Erythroblast (primary cell): ENCODE measurements around the gene RHOJ.
A peak's percentile ranks its signal among the peaks of the same experiment; 100 is the strongest.
"Not testable (repeated sequence)": the region's sequence is repeated elsewhere in the genome, so short reads cannot be mapped to it uniquely, and the experiment has no call there.

ENCODE experiments used
- DNase-seq, 2 experiments: peaks; one replicate each; lab custom pipeline; 2025; lab: John Stamatoyannopoulos, UW
- GATA1 ChIP-seq: IDR thresholded peaks from 2 replicates; pipeline ENCODE4 v1.6.1; 2011; ENCODE audit warnings: low read depth, mild to moderate bottlenecking, control low read depth, low read length, moderate library complexity
- POLR2A ChIP-seq: IDR thresholded peaks from 2 replicates; pipeline ENCODE4 v1.6.1; 2011; ENCODE audit warnings: mild to moderate bottlenecking, low read length

The RHOJ gene

DNA sequence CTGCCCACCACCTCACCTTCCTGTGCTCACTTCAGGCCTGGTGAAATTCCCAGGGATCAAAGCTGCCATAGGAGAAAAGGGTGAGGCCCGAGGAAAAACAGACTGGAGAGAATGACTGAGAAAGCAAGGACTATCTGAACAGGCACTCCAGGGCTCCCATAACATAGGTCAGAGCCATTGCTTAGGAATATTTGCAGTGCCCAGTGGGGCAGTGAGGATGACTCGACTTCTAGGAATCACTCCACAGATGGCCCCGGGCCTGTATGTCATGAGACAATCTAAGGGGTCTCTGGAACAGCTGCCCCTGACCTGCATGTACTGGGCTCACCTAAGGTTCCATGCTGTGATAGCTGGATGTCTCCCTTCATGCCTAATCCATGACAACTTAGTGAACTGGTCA is 62.9 kb downstream of the RHOJ start:
- TF ChIP-seq POLR2A (no peak), GATA1 (no peak)
- DNase-seq, result no peak

DNA sequence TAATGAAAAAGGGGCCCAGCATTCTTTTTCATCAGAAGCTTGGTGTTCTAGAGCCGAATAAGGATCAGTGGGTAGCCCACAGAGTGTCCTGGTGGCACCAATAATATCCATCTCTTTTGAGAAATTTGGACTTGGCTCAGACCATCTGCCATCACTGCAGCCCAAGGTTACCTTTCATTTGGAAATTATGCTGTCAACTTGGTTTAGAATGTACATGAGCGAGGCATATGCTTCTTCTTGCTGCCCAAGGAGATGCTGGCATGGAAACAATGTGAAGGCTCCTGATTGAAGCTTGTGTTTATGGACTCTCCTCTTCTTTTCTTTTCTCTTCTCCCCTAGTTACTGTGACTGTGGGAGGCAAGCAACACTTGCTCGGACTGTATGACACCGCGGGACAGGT is 64.5 kb downstream of the RHOJ start:
- no peak for DNase-seq
- no peak for TF ChIP-seq POLR2A
- TF ChIP-seq GATA1, result no peak

DNA sequence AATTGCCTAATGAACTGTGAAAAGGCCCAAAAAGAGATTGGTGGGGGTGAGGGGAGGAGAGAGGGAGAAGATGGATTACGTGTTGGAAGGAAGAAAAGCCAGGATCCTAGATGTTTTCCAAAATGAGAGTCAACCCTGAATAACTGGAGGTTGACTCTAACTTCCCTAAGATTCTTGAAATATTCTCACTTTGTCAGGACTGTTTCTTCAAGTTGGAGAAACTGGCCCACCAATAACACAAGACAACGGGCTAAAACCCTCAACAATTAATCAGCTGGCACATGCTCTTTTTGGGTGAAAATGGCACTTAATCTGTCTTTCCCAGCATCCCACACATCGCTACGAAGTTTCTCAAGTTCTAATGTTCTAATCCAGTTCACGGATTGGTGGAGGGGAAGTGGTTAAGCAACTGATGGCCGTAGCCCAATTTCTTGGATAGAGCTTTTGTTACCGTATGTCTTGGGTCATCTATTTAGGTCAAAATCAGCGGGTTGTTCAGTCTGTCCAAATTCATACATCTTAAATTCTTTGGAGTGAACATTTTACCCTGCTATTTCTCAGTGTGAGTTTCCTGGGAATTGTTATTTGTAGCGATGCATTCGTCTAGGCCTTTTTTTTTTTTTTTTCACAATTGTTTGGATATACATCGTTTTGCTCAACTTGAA is 65.5 kb downstream of the RHOJ start:
- DNase-seq, result no peak

DNA sequence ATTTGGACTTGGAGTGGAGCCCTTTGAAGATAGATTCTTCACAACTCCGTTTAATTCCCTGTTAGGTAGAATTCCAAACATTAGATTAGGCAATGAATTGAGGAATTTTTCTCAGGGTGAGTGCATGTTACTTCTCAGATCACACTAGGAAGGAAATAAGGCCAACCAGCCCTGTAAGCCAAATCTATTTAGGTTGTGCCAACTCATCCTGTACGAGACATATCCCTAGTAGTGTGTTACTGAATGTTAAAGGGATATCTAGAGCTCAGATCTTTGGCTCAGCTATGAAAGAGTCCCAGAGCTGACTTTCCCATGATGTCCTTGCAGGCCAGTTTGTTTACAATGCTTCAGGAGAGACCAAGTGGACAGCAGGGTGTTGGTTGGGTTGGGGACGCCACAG is 68.9 kb downstream of the RHOJ start:
- no peak for DNase-seq
- no peak for TF ChIP-seq POLR2A
- TF ChIP-seq GATA1, result no peak

More for the DNA sequence above, 65.5 kb downstream of the RHOJ start:
- TF ChIP-seq GATA1, result no peak
- no peak for TF ChIP-seq POLR2A

DNA sequence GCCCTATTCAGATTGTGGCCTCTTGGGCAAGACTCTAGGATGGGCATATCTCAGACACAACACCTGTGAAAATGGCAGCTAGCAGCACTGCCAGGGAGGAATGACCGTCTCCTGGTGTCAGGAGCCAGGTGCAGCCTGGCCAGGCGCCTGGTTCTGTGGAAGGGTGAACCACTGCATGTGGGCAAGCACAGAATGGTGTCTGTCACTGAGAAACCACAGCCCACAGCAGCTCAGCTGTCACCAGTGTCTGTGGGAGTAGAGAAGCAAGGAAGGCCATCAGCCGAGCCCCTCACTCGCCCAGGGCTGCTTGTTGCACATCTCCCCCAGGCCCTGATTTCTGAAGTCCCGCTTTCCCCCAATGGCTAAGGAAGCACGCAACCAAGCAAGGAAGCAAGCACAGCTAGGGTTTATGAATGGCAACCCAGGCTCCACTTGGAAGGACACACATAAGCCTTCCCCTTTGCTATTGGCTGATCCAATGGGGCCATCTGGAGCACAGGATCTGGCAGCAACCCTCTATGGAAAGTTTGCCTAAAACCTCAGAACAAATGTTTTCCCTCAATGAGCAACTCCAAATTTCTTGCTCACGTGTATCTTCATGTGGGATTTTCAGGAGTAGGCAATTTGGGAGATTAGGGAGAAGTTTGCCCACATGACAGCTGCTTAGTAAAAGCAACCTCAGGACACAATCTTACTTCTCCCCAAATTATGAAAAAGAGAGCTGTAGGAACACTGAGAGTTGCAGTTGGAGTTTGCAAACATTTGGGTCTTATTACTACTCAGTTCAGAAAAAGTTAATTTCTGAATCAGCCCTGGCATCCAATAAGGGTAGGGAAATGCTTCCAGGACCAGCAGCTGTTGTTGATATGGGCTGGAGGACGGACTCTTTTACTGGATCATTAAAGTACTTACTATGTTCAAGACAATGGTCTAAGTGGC is 69.7 kb downstream of the RHOJ start:
- DNase-seq, result no peak
- no peak for TF ChIP-seq GATA1
- no peak for TF ChIP-seq POLR2A

DNA sequence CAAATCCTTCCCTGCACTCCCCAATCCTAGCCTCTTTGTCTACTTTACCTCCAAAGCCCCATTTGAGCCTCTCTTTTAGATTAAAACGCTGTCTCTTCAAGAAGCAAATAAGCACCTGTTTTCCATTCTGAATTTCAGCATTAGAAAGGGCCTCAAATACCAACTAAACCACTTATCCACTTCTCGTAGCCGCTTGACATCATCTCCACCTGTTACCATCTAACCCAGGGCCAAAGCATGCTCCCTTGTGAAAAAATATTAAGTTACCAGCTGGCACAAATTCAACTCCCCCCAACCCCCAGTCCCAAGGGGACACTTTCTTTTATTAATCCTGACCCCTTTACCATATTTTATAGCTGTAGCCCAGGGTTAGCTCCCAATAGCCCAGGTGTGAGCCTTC is 71.4 kb downstream of the RHOJ start:
- DNase-seq, result no peak
- TF ChIP-seq GATA1 (no peak), POLR2A (no peak)

DNA sequence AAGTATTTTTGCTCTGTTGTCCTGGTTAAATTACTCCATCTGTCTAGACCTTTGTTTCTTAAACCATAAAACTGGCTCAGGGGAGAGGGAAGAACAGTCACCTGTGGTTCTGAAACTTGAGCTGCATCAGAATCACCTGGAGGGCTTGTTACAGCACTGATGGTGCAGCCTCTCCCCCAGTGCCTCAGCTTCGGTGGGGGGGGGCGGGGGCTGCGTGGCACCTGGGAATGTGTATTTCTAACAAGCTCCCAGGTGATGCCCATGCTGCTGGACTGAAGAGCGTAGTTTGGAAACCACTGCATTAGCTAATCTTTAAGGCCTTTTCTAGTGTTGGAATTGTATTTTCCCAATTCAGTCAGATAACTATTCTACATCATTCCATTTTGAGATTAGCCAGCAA is 71.8 kb downstream of the RHOJ start:
- no peak for DNase-seq
- TF ChIP-seq GATA1 (no peak), POLR2A (no peak)

DNA sequence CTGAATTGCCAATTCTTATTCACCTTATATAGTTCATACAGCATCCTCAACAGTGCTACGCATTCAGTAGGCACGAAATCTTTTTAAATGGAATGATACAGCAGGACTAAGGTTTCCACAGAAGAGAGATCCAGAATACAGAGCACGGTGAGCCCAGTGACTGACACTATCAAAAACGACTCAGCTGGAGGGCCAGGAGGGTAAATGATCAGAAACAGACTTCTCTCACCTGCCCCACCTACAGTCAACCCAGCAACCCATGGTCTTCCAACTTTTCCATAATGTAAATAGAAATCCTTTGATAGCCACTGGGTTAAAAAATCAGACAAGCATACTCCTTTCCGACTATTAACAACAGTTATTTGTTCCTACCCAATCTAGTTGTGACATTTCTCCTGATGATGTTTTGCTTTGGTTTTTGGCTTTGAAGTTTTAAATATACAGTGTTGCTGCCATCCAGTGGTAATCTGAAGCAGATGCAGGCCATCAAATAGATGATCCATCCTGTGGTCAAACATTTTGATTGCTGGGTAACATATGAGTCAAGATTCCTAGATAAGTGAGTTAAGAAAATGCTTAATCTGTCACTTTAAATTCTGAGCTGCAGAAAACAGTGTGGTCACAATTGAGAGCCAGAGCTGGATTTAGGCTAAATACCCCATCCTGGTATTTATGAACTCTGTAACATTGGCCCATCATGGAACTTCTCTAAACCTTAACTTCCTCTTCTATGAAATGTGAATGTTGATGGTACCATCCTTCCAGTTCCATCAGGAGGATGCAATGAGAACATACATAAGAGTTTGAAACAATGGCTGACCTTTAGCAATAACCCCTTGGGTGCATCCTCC is 72.5 kb downstream of the RHOJ start:
- TF ChIP-seq GATA1 (no peak), POLR2A (no peak)
- DNase-seq, result peak; percentile 24 to 44

DNA sequence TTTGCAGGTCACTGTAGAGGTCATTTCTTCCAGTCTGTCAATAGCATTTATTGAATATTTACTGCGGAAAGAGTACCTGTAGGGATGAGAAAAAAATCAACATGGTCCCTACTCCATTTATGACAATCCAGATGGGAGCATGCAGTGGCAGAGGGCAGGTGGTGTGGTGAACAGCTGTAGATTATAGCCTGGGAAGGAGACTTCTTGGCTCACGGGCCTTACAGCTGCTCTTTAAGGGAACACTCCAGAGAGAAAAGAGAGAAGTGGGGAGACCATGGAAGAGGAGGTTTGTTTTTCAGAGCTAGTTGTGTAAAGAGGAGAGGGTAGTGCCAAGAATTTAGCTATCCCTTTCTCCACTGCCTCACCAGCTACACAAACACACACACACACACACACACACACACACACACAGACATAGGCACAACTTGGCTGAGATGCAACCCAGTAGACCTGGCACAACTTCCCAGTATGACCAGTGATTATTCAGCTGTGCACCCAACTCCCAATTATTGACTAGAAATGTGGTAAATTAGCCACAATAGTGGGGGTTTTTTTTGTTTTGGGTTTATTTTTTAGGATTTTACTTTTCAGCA is 73.4 kb downstream of the RHOJ start:
- no peak for DNase-seq
- TF ChIP-seq GATA1, result no peak

DNA sequence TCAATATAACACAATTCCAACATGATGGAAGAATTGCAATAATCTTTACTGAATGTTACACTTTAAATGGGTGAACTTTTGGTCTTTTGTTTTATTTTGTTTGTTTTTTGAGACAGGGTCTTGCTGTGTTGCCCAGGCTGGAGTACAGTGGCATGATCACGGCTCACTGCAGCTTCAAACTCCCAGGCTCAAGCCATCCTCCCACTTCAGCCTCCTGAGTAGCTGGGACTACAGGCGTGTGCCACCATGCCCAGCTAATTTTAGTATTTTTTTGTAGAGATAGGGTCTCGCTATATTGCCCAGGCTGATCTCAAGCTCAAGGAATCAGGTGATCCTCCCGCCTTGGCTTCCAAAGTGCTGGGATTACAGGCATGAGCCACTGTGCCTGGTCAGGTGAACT is 75.7 kb downstream of the RHOJ start:
- DNase-seq, result not testable (repeated sequence)

DNA sequence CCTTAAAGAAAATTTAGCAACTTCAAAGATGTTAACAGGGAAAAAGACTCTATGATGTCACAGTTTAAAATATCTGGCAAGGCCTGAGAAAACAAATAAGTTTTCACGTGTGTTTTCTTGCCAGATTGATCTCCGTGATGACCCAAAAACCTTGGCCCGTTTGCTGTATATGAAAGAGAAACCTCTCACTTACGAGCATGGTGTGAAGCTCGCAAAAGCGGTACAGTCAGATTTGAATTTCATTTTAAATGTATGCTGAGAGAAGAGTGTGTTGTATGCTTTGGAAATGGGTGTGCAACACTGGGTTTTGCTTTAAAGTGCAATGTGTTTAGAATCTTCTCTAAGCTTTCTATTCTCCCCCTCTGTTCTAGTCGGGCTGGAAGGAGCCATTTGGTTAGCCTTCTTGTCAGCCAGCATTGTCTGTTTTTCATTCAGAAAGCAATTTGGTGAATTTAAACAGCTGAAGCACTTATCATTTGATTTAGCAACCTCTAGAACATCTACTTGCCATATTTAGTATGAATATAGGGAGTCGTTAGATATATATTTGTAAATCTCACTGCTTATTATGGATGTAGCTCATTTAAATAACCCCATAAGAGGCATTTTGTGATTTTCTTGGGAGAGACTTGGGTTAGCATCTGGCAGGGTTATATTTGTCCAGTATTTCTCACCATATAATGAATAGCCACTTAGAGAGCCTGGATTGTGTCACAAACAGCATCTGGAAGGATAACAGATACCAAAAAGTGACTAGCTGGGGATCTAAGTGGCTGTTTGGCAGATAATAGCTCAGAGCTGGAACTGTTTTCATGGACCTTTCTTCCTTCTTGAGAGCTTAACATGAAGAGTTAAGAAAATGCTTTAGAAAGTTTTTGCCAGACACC is 79.0 kb downstream of the RHOJ start:
- TF ChIP-seq GATA1 (no peak), POLR2A (no peak)
- no peak for DNase-seq

DNA sequence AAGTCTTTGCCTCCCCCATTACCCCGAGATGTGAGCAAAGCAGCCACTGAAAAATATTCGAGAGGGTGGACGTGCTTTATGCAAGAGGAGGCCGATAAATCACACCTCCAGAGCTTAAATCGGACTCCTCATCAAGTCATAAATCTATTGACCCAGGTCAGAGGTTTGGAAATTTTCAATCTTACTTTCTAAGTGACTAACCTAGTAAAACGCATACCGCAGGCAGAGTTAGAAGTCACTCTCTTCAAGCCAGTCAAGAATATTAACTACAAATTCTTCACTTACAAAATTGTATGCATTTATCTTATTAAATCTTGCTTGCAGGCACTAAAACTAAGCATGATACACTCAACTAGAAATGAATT is 79.6 kb downstream of the RHOJ start:
- no peak for DNase-seq
- TF ChIP-seq GATA1 (no peak), POLR2A (no peak)

DNA sequence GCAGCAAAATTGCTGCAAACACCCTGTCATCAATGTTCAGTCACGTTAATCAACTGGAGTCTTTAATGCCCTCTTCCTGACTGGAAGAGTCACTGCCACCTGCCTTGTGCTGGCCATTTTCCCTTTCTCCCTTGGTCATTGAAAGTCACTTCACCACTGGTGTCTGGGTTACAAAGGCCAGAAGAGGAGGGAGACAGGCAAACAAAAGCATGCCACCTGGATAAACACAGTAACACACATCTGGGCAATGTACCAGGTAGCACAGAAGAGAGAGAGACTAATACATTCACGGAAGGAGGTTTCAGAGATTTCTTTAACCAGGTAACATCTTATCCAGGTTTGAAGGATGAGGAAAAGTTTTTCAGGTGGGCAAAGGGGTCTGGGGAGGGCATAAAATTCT is 81.8 kb downstream of the RHOJ start:
- no peak for TF ChIP-seq GATA1
- DNase-seq, result no peak
